Measurements from ENCODE around the gene CDCA7.
A peak's percentile ranks its signal among the peaks of the same experiment; 100 is the strongest.
"Not testable (repeated sequence)": the region's sequence is repeated elsewhere in the genome, so short reads cannot be mapped to it uniquely, and the experiment has no call there.

The CDCA7 gene

GRCh38 chr2:173402405-173402974 lies 47.8 kb downstream of the CDCA7 start:
- peak; percentile 80 for DNase-seq (ENCODE audit: low read depth)

DNA sequence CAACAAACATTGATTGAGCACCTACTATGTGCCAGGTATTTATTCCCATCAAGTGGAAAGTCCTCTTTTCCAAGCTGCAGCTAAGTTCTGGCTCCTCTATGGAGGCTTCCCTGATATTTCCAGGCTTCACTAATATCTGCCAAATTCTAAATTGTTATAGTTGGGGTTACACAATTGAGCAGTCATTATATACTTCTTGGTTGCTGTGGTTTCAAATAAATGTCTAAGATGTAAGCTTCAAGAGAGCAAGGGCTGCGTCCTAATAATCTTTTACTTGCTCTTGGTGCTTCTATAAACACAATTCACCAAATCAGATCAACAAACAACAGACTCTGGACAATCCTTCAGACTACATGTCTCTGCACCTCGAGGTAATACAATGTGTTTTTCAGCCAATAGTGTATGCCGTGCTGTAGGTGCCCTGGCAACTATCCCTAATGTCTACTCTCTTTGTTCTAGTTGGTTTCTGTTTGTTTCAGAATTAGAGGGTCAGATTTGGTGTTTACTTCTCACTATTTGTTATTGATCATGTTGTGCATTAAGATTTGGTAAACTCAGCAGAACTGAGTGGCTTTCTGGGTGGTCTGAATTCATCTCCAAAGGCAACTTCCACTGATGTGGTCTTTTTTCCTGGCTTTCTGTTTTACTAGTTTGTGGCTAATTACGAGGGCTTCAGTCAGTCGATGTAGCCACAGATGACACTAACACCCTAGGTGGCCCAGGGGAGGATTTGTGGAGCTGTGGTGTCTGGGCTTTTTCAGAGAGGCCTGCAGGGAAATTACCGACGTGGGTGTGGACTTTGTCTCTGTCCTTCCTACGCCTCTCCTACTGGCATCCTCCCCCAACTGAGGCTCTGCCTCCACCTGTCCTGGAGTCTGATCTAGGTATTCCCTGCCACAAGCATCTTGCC lies 50.4 kb downstream of the CDCA7 start:
- no peak for DNase-seq (ENCODE audit: low read depth)

GRCh38 chr2:173407176-173407575 lies 52.5 kb downstream of the CDCA7 start:
- DNase-seq (ENCODE audit: low read depth), result no peak

DNA sequence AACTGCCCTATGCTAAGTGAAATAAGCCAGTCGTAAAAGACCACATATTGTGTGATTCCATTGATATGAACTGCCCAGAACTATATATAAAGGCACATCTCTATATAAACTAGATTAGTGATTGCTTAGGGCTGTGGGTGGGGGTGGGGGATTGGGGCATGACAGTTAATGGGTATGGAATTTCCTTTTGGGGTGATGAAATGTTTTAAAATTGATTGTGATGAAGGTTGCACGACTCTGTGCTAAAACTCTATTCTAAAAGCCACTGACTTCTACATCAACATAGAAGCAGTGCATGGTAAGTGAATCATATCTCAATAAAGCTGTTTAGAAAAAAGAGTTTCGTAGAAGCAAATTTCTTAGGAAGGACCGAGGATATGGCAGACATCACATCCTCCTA lies 53.0 kb downstream of the CDCA7 start:
- no peak for DNase-seq (ENCODE audit: low read depth)

DNA sequence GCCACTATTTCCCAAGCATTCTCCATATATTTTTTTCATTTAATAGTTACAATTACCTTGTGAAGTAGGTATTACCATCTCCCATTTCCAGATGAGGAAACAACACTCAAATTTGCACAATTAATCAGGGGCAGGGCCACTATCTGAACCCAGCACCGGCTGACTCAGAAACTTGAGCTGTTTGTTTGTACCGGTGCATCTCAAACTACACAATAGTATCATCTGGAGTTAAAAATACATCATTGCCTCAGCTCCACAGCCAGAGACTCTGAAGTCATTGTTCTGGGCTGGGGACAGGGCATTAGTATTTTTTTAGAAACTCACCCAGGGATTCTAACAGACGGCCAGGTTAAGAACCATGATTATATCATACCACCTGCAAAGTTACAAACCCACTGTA lies 55.9 kb downstream of the CDCA7 start:
- no peak for DNase-seq (ENCODE audit: low read depth)

- no peak for DNase-seq (ENCODE audit: low read depth)
These were observed 58.0 kb downstream of the CDCA7 start for GRCh38 chr2:173412628-173413027.

- peak; percentile 72 for DNase-seq (ENCODE audit: low read depth)
These were observed 60.2 kb downstream of the CDCA7 start for GRCh38 chr2:173414823-173415322.

DNA sequence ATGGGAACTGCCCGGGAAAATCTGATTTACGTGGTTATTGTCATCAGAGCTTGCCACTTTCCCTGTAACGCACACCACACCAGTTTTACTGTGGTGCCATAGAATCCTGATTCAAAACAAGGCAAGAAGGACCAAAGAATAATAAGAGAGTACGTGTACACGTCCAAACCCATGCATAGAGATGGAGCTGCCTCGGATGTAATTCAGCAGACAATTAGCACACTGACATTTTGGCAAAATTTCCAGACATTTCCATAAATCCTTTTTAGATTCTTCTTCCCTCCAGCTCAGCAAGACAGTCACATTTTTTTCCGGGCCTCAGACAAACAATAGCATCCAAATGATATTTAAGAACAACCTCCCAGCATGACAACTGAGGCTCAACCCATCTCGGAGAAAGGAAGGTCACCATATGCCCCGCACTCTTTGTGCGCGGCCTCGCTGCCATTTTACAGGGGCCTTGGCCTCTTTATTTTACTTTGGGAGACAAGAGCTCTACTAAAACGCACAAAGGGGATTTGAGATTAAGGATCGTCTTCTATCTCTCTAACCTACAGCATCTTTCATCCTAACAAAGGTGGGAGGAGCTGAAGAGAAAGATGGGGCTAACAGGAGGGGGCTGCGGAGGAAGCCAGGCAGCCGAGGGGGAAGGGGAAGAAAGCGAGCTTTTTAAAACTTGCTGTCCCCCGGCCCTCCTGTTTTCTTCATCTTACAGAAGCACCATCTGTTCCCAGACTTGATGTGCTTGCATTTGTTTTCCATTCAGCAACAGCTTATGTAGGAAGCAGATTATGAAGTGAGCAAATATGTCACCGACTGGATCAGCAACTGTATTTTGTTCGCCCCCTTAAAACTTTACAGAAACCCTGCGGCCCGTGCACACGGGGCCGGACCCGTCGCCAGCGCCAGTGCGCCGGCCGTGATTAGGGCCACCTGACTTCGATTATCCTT lies 61.0 kb downstream of the CDCA7 start:
- no peak for DNase-seq (ENCODE audit: low read depth)

- not testable (repeated sequence) for DNase-seq (ENCODE audit: low read depth)
These were observed 61.9 kb downstream of the CDCA7 start for GRCh38 chr2:173416415-173417152.

GRCh38 chr2:173417341-173417740 lies 62.7 kb downstream of the CDCA7 start:
- no peak for DNase-seq (ENCODE audit: low read depth)

DNA sequence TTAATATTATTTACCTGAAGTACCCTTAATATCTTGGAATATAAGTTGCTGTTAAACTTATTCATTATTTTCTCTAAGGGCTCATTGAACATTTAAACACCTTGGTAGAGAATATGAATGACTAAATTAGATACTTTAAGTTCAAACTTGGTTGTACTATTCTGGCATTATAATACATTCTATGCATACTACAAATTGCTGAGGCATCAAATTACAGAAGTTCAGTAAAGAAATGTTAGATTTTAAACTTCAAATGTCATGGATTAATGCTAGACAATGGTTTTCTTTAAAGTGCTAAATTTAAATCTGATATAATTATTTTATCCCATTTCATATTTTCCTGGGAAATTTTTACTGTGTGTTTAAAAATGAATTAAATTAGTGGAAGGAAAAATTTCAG lies 63.1 kb downstream of the CDCA7 start:
- DNase-seq (ENCODE audit: low read depth), result no peak

Measured in fibroblast of the conjunctiva (primary cell).